ENCODE measurements around the gene C8A. TPM values are rescaled to one million over a fixed set of nuclear protein-coding genes. Genes with fewer than 3 reads are reported as not detected.

The C8A gene
- total RNA-seq, 1 experiment from 2014 or later = not detected

DNA sequence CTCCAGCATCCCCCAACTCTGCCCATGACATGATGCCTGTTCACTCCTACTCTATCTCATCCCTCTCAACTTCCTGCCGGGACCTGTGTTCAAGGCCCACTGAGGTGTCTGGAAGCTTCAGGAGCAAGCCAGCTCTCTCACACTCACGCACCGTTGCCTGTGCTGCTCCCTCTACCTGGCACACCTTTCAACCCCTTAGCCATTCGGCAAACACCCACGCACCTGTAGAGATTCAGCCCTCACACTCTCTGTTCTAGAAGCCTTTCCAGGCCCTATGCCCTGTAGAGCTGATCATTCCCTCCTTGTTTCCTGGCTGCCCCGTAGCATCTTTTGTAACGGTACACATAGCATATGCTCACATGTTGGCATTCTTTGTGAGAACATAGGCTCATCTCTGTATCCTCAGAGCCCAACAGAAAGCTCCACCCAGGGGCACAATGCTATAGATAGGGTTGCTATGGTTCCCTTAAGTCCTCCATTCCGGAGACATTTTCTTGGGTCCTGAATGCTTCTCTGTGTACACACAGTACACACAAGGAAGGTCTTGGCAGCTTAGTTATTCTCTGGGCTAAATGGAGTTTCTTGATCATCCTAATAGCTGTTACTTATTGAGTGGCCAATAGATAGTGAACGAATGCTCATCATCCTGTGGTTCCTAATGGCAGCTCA, 109.9 kb downstream of the C8A start:
- no peak for DNase-seq (ENCODE audit: extremely low read depth, low read depth)

GRCh38 chr1:56965191-56965590, 110.6 kb downstream of the C8A start:
- DNase-seq (ENCODE audit: extremely low read depth, low read depth) = no peak

- DNase-seq (ENCODE audit: extremely low read depth, low read depth) = no peak
Measured at GRCh38 chr1:56965916-56966697, 111.5 kb downstream of the C8A start, which contains the start of gene C8B. Gene C8B (minus strand): TSS chr1:56966015. CDS start chr1:56965948, 67 bp downstream.

DNA sequence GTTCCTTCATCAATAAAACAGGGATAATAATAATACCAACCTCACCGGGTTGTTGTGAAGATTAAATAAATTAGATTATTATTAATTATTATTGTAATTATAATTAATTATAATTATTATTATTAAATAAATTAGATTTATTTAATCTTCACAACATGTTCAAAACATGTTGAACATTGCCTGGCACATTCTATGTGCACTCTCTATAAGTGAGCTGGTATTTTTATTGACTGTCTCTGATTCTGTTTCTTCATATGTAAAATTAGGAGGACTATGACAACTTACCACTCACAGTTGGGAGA, 112.1 kb downstream of the C8A start:
- no peak for DNase-seq (ENCODE audit: extremely low read depth, low read depth)

DNA sequence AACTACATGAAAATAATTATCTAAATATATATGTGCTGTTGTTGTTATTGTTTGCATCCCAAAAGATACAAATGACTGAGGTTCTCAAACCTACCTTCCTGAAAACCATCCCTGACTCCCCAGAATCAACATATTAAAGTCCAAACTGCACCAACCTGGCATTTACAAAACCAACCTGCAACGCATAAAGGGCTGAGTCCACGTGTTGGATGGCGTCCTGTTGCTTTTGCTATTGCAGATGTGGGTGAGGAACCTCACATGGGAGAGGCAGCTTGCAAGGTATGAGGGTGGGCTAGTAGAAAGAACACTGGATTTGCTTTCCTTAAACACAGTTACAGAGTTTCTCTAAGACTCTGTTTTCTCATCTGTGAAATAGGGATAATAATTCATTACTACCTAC, 112.8 kb downstream of the C8A start:
- DNase-seq (ENCODE audit: extremely low read depth, low read depth) = no peak

Other genes with a start within 250 kb of the C8A start
- gene PRKAA2, start 209.5 kb upstream of the C8A start, total RNA-seq (2014; rRNA removed; shearing (Covaris generic)) = 54.7 and 62.4 TPM in 2 replicates
- gene FYB2, start 35.4 kb upstream of the C8A start, total RNA-seq (2014; rRNA removed; shearing (Covaris generic)) = not detected in 2 replicates
- not detected in 2 replicates for gene C8B, start 111.2 kb downstream of the C8A start, total RNA-seq (2014; rRNA removed; shearing (Covaris generic))